A549 (cell line): ENCODE data around the gene HOGA1. TPM values are rescaled to one million over a fixed set of nuclear protein-coding genes. Genes with fewer than 3 reads are reported as not detected.
"Not testable (repeated sequence)": the region's sequence is repeated elsewhere in the genome, so short reads cannot be mapped to it uniquely, and the experiment has no call there.

Experiments used
- ATAC-seq, 2 experiments: fragments of 200-7000 bp in 1 of 2; fragments of >200 bp in 1 of 2; cut with Nextera tagmentation in 1 of 2; cut with Tn5 transposase in 1 of 2; 3 replicates each; pipeline versions ENCODE4 v1.8.0 to v1.9.1; 2018 to 2020; ENCODE audit warnings: mild to moderate bottlenecking in 1 of 2, moderate library complexity in 1 of 2
- CTCF ChIA-PET: fragments of 300-600 bp; sonication (Branson Sonifier 250); formaldehyde crosslinking; extraction: SDS; loops from one replicate; lab custom pipeline; 2021; ENCODE audit warnings: antibody characterized with exemption, inconsistent platforms; lab: Yijun Ruan, JAX
- POLR2A ChIA-PET: fragments of 350-600 bp; formaldehyde crosslinking; extraction: SDS; loops from one replicate; lab custom pipeline; 2021; ENCODE audit warnings: antibody characterized with exemption, inconsistent platforms; lab: Yijun Ruan, JAX
- DNase-seq, 2 experiments: peaks; one replicate each; pipeline versions ENCODE4 v3.0.0 to v3.0.0-alpha.2; 2011 to 2016; ENCODE audit warnings: low read depth in 1 of 2, low spot score in 1 of 2
- FAIRE-seq: peaks from 2 replicates; lab custom pipeline; 2011; peaks lifted over from hg19 to GRCh38; lab: Jason Lieb, UNC
- H3K27ac ChIP-seq, 2 experiments: fragments of >200 bp; sonication (Bioruptor Twin); formaldehyde crosslinking; 3 replicates each; pipeline ENCODE4 v1.5.1; 2016 to 2017
- H3K4me1 ChIP-seq: fragments of >200 bp; sonication (Bioruptor Twin); formaldehyde crosslinking; 3 replicates; pipeline ENCODE4 v1.6.1; 2016
- H3K4me2 ChIP-seq: fragments of >200 bp; sonication (Bioruptor Twin); formaldehyde crosslinking; 3 replicates; pipeline ENCODE4 v1.6.1; 2016
- H3K4me3 ChIP-seq: fragments of >200 bp; sonication (Bioruptor Twin); formaldehyde crosslinking; 3 replicates; pipeline ENCODE4 v1.5.1; 2016
- H3K9me3 ChIP-seq: fragments of >200 bp; sonication (Bioruptor Twin); formaldehyde crosslinking; 3 replicates; pipeline ENCODE4 v1.6.1; 2016
- ATOH8 ChIP-seq: fragments of 250-450 bp; sonication (Bioruptor Pico); IDR thresholded peaks from 2 replicates; pipeline ENCODE4 v1.5.0; 2020; ENCODE audit warnings: low read depth, mild to moderate bottlenecking, moderate library complexity
- BHLHE40 ChIP-seq: IDR thresholded peaks from 2 replicates; pipeline ENCODE4 v1.6.1; 2012; ENCODE audit warnings: low read depth, low read length, inconsistent platforms
- CBX2 ChIP-seq: fragments of 200-600 bp; sonication (generic); IDR thresholded peaks from 2 replicates; pipeline ENCODE4 v1.6.1; 2016; ENCODE audit warnings: low read depth, mild to moderate bottlenecking, borderline replicate concordance
- CBX8 ChIP-seq: fragments of 200-600 bp; sonication (generic); IDR thresholded peaks from 2 replicates; pipeline ENCODE4 v1.6.1; 2016
- CEBPB ChIP-seq, 2 experiments: fragments of >200 bp in 1 of 2; sonication (Bioruptor Twin) in 1 of 2; formaldehyde crosslinking in 1 of 2; IDR thresholded peaks; 2 replicates each; pipeline ENCODE4 v1.6.1; 2012 to 2016
- CHD2 ChIP-seq: fragments of 150-350 bp; IDR thresholded peaks from 2 replicates; pipeline ENCODE4 v1.6.1; 2014; ENCODE audit warnings: low read length; ENCODE audit not compliant: partially characterized antibody
- CHD4 ChIP-seq: fragments of 200-600 bp; sonication (generic); IDR thresholded peaks from 2 replicates; pipeline ENCODE4 v1.6.1; 2016; ENCODE audit warnings: antibody characterized with exemption, mild to moderate bottlenecking, borderline replicate concordance
- E2F6 ChIP-seq: IDR thresholded peaks from 2 replicates; pipeline ENCODE4 v1.6.1; 2012; ENCODE audit warnings: low read depth, borderline replicate concordance
- EHMT2 ChIP-seq: fragments of 200-600 bp; sonication (generic); IDR thresholded peaks from 2 replicates; pipeline ENCODE4 v1.6.1; 2016; ENCODE audit warnings: antibody characterized with exemption, low read depth, mild to moderate bottlenecking, moderate library complexity
- ESRRA ChIP-seq: fragments of 150-350 bp; IDR thresholded peaks from 2 replicates; pipeline ENCODE4 v1.6.1; 2014; ENCODE audit warnings: mild to moderate bottlenecking, low read length, borderline replicate concordance
- HDAC2 ChIP-seq: fragments of 200-600 bp; sonication (generic); IDR thresholded peaks from 2 replicates; pipeline ENCODE4 v1.6.1; 2016
- HEYL ChIP-seq: fragments of 250-450 bp; sonication (Bioruptor Pico); IDR thresholded peaks from 2 replicates; pipeline ENCODE4 v1.8.0; 2021; ENCODE audit warnings: mild to moderate bottlenecking, moderate library complexity
- JUN ChIP-seq, 2 experiments: fragments of >200 bp; sonication (Bioruptor Twin); formaldehyde crosslinking; IDR thresholded peaks; 2 replicates in 1 of 2; 3 replicates in 1 of 2; pipeline ENCODE4 v1.6.1; 2016 to 2017
- KDM1A ChIP-seq: fragments of 200-600 bp; sonication (generic); IDR thresholded peaks from 2 replicates; pipeline ENCODE4 v1.6.1; 2016; ENCODE audit warnings: low read depth, mild to moderate bottlenecking
- KDM5A ChIP-seq: fragments of 200-600 bp; sonication (generic); IDR thresholded peaks from 2 replicates; pipeline ENCODE4 v1.6.1; 2016; ENCODE audit warnings: antibody characterized with exemption, mild to moderate bottlenecking
- PHF8 ChIP-seq: fragments of 200-600 bp; sonication (generic); IDR thresholded peaks from 2 replicates; pipeline ENCODE4 v1.6.1; 2016; ENCODE audit warnings: low read depth, mild to moderate bottlenecking, antibody characterized with exemption, moderate library complexity, borderline replicate concordance
- POLR2AphosphoS2 ChIP-seq: conservative IDR thresholded peaks from 2 replicates; pipeline ENCODE4 v1.6.1; 2012; ENCODE audit warnings: low read length, improper control_type of control experiment, inconsistent platforms
- RARB ChIP-seq: fragments of 250-450 bp; sonication (Bioruptor Pico); IDR thresholded peaks from 2 replicates; pipeline ENCODE4 v1.8.0; 2021; ENCODE audit warnings: mild to moderate bottlenecking, moderate library complexity
- RCOR1 ChIP-seq: fragments of 150-350 bp; IDR thresholded peaks from 2 replicates; pipeline ENCODE4 v1.6.1; 2014; ENCODE audit warnings: antibody characterized with exemption, low read length, low read depth
- RNF2 ChIP-seq: fragments of 200-600 bp; sonication (generic); IDR thresholded peaks from 2 replicates; pipeline ENCODE4 v1.6.1; 2016; ENCODE audit warnings: low read depth, mild to moderate bottlenecking, antibody characterized with exemption, moderate library complexity, borderline replicate concordance
- TP53 ChIP-seq: fragments of 250-450 bp; sonication (Bioruptor Pico); IDR thresholded peaks from 2 replicates; pipeline ENCODE4 v1.5.0; 2021; ENCODE audit warnings: mild to moderate bottlenecking, moderate library complexity
- USF2 ChIP-seq: fragments of 450-650 bp; IDR thresholded peaks from 2 replicates; pipeline ENCODE4 v1.6.1; 2014; ENCODE audit warnings: antibody characterized with exemption
- ZC3H11A ChIP-seq: fragments of 450-650 bp; IDR thresholded peaks from 2 replicates; pipeline ENCODE4 v1.6.1; 2014; ENCODE audit warnings: antibody characterized with exemption, mild to moderate bottlenecking
- ZNF302 ChIP-seq: fragments of 250-450 bp; sonication (Bioruptor Pico); IDR thresholded peaks from 2 replicates; pipeline ENCODE4 v1.9.0; 2021; ENCODE audit warnings: inconsistent platforms, mild to moderate bottlenecking, moderate library complexity
- WGBS: methylation state at CpG from one replicate; pipeline ENCODE4 v1.1.6; 2017; ENCODE audit errors: missing lambda C conversion rate; 5-methylcytosine and 5-hydroxymethylcytosine counted together
- polyA plus RNA-seq, 4 experiments: library from polyadenylated mRNA; depleted of rRNA in 3 of 4; stranded (reverse); fragments of >200 nt; fragmentation: RNase III in 1 of 4; extraction: RNeasy Plus Mini Kit Qiagen cat#74134 plus additional on column Dnase treatment in 1 of 4; gene quantifications; 2 replicates in 3 of 4; 3 replicates in 1 of 4; pipeline ENCODE4 v1.2.3, GENCODE V29; 2011 to 2017
- TF ChIP-seq, protein P1 (sequence below): fragments of 250-450 bp; sonication (Bioruptor Pico); IDR thresholded peaks from 2 replicates; pipeline ENCODE4 v1.5.0; 2021; ENCODE audit warnings: mild to moderate bottlenecking, moderate library complexity, borderline replicate concordance
- TF ChIP-seq, protein P2 (sequence below): fragments of >200 bp; sonication (Bioruptor Twin); formaldehyde crosslinking; IDR thresholded peaks from 3 replicates; pipeline ENCODE4 v1.5.1; 2016

The HOGA1 gene
- polyA plus RNA-seq, 2 of the 4 experiments (the other 2 are of a cell fraction): 2.0 to 3.1 TPM

DNA sequence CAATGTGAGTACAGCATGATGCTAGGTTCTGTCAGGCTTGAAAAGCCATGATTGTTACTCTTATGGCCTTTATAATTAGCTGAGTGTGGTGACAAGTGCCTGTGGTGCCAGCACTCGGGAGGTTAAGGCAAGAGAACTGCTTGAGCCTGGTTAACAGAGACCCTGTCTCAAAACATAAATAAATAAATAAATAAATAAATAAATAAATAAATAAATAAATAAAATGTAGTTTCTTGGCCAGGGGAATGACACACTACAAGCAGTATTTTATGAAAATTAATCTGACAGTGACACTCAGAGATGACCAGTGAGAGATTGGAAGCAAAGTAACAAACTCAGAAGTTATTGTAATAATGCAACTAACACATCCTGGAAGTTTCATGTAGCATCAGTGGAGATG is 51.4 kb downstream of the HOGA1 start:
- peak; percentile 95 for TF ChIP-seq ZC3H11A
- TF ChIP-seq KDM5A: no peak
- FAIRE-seq (no peak), DNase-seq (no peak), ATAC-seq (no peak)
- Histone ChIP-seq H3K4me2 (no peak overlapping the region), H3K4me1 (peaks cover 7% of the 10 kb centered on the region; the same call in 2 of the 3 replicates), H3K4me3 (no peak overlapping the region), H3K9me3 (no peaks in the 10 kb centered on the region), H3K27ac (no peak overlapping the region)
- POLR2A ChIA-PET: no interaction called here
- CTCF ChIA-PET: interaction anchor here (0.6 to 2.2 kb wide), 4 partner anchors 9 to 64 kb away, joined by 3 to 10 read pairs (median 4); partner anchors contain the start of gene ANKRD2
- WGBS: 84% methylated on average over 1 of the region's 1 CpG

- not testable (repeated sequence) for H3K27ac ChIP-seq
These were observed 54.9 kb downstream of the HOGA1 start for GRCh38 chr10:97639090-97639489.

GRCh38 chr10:97640174-97640867 is 56.1 kb downstream of the HOGA1 start, which contains the start of gene PI4K2A:
Gene PI4K2A, plus strand, starts transcription at chr10:97640671. Its CDS starts 72 bp downstream, at chr10:97640743.
- H3K4me2 ChIP-seq: peak within 1 kb of the TSS; percentile 88
- H3K4me1 ChIP-seq: peaks cover 15% of the 10 kb centered on the region
- ATAC-seq (peak; percentile 97 to 99), DNase-seq (peak; percentile 98 to 99), FAIRE-seq (peak; percentile 93)
- 2% methylated on average over 24 of the region's 54 CpGs for WGBS
- H3K27ac ChIP-seq: peak within 1 kb of the TSS; percentile 79 to 93
- CTCF ChIA-PET: interaction anchor here (1.0 to 1.1 kb wide), 2 partner anchors 68 to 92 kb away, joined by 3 to 4 read pairs; partner anchors contain the start of gene ANKRD2
- POLR2A ChIA-PET: interaction anchor here (0.6 to 1.0 kb wide), 4 partner anchors 9 to 1723 kb away, joined by 3 to 5 read pairs (median 4); partner anchors contain the start of gene AVPI1
- no peaks in the 10 kb centered on the region for H3K9me3 ChIP-seq
- H3K4me3 ChIP-seq: peak within 1 kb of the TSS; percentile 86
- TF ChIP-seq ZNF302 (no peak), ESRRA (no peak), USF2 (peak; percentile 42), POLR2AphosphoS2 (no peak), CBX8 (no peak), TP53 (CRISPR knock-in tag) (no peak), CBX2 (no peak), ATOH8 (CRISPR knock-in tag) (no peak), RNF2 (no peak), JUN (IDR thresholded peaks at IDR 0.05) (no peak; a peak in 1 of 5 replicates), E2F6 (peak; percentile 70; the same call in 1 of the 2 replicates), HDAC2 (peak; percentile 19; the same call in 1 of the 2 replicates), HEYL (CRISPR knock-in tag) (no peak), KDM5A (no peak), PHF8 (no peak; the same call in 1 of the 2 replicates), CHD4 (no peak), CHD2 (no peak), KDM1A (no peak), RARB (CRISPR knock-in tag) (no peak), RCOR1 (no peak), BHLHE40 (no peak), CEBPB (IDR thresholded peaks at IDR 0.05) (peak in 1 of 2 experiments; percentile 54; a peak in 1 of 4 replicates), ZC3H11A (no peak), EHMT2 (no peak)
- TF ChIP-seq, protein P1, sequence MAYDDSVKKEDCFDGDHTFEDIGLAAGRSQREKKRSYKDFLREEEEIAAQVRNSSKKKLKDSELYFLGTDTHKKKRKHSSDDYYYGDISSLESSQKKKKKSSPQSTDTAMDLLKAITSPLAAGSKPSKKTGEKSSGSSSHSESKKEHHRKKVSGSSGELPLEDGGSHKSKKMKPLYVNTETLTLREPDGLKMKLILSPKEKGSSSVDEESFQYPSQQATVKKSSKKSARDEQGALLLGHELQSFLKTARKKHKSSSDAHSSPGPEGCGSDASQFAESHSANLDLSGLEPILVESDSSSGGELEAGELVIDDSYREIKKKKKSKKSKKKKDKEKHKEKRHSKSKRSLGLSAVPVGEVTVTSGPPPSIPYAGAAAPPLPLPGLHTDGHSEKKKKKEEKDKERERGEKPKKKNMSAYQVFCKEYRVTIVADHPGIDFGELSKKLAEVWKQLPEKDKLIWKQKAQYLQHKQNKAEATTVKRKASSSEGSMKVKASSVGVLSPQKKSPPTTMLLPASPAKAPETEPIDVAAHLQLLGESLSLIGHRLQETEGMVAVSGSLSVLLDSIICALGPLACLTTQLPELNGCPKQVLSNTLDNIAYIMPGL (CRISPR knock-in tag): no peak
- TF ChIP-seq, protein P2, sequence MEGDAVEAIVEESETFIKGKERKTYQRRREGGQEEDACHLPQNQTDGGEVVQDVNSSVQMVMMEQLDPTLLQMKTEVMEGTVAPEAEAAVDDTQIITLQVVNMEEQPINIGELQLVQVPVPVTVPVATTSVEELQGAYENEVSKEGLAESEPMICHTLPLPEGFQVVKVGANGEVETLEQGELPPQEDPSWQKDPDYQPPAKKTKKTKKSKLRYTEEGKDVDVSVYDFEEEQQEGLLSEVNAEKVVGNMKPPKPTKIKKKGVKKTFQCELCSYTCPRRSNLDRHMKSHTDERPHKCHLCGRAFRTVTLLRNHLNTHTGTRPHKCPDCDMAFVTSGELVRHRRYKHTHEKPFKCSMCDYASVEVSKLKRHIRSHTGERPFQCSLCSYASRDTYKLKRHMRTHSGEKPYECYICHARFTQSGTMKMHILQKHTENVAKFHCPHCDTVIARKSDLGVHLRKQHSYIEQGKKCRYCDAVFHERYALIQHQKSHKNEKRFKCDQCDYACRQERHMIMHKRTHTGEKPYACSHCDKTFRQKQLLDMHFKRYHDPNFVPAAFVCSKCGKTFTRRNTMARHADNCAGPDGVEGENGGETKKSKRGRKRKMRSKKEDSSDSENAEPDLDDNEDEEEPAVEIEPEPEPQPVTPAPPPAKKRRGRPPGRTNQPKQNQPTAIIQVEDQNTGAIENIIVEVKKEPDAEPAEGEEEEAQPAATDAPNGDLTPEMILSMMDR: no peak

More at GRCh38 chr10:97639090-97639489, 54.9 kb downstream of the HOGA1 start:
- WGBS: 77% methylated on average over 3 of the region's 3 CpGs
- DNase-seq, H3K4me2 ChIP-seq, H3K9me3 ChIP-seq, ATAC-seq, POLR2A ChIA-PET, H3K4me3 ChIP-seq, FAIRE-seq: not testable (repeated sequence)
- peaks cover 15% of the 10 kb centered on the region for H3K4me1 ChIP-seq
- CTCF ChIA-PET: interaction anchor here (0.6 to 1.4 kb wide), 6 partner anchors 8 to 86 kb away, joined by 3 to 4 read pairs (median 3); partner anchors contain the start of gene ANKRD2
